AG09309 (cell line): ENCODE data around the gene EXO5.
"Not testable (repeated sequence)": the region's sequence is repeated elsewhere in the genome, so short reads cannot be mapped to it uniquely, and the experiment has no call there.

ENCODE experiments used
- DNase-seq: peaks from one replicate; pipeline ENCODE4 v3.0.0-alpha.2; 2010; ENCODE audit warnings: low read depth
- H3K4me3 ChIP-seq: 2 replicates; pipeline ENCODE4 v1.5.1; 2011; ENCODE audit warnings: mild to moderate bottlenecking, low read depth, low read length, moderate library complexity; ENCODE audit not compliant: control insufficient read depth
- TF ChIP-seq, protein P1 (sequence below): IDR thresholded peaks from 2 replicates; pipeline ENCODE4 v1.5.1; 2011; ENCODE audit warnings: mild to moderate bottlenecking, low read depth, low read length, inconsistent platforms; ENCODE audit not compliant: insufficient read depth, control insufficient read depth; ENCODE audit errors: missing control alignments

EXO5 gene

DNA sequence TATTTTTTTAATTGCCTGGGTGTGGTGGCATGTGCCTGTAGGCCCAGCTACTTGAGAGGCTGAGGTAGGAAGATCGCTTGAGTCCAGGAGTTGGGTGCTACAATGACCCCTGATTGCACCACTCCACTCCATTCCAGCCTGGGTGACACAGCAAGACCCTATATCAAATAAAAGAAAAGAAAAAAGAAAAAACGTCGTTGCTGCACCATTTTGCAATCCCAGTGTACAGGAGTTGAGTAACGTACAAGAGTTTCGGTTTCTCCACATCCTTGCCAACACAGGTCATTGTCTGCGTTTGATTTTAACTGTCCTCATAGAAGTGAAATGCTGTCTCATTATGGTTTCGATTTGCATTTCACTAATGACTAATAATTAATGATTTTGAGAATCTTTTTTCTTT is 30.8 kb downstream of the EXO5 start:
- DNase-seq: no peak
- H3K4me3 ChIP-seq: no peak overlapping the region
- TF ChIP-seq, protein P1, sequence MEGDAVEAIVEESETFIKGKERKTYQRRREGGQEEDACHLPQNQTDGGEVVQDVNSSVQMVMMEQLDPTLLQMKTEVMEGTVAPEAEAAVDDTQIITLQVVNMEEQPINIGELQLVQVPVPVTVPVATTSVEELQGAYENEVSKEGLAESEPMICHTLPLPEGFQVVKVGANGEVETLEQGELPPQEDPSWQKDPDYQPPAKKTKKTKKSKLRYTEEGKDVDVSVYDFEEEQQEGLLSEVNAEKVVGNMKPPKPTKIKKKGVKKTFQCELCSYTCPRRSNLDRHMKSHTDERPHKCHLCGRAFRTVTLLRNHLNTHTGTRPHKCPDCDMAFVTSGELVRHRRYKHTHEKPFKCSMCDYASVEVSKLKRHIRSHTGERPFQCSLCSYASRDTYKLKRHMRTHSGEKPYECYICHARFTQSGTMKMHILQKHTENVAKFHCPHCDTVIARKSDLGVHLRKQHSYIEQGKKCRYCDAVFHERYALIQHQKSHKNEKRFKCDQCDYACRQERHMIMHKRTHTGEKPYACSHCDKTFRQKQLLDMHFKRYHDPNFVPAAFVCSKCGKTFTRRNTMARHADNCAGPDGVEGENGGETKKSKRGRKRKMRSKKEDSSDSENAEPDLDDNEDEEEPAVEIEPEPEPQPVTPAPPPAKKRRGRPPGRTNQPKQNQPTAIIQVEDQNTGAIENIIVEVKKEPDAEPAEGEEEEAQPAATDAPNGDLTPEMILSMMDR: no peak

DNA sequence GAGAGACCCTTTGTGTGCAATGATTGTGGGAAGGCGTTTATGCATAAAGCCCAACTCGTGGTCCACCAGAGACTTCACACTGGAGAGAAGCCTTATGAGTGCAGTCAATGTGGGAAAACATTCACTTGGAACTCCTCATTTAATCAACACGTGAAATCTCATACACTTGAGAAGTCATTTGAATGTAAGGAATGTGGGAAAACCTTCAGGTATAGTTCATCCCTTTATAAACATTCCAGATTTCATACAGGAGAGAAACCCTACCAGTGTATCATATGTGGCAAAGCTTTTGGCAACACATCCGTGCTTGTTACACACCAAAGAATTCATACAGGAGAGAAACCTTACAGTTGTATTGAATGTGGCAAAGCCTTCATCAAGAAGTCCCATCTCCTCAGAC is 38.4 kb downstream of the EXO5 start:
- no peak for DNase-seq
- TF ChIP-seq, protein P1: no peak
- no peak overlapping the region for H3K4me3 ChIP-seq

DNA sequence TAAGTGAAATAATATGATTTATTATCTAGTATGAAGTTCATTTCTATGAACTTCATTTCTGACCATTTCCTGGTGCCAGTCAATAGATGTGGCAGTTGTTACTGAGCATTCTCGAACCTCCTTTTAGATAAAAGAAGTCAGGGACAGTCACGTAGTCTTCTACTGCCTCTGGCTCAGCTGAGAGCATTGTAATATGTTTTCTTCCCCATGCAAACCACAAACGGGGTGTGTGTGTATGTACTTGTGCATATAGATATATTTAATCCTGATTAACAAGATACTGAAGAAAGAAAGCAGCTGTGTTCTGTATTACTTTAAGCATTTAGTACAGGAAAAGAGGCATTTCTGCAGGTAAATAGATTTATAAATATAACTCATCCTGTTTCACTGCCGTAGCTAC is 44.5 kb downstream of the EXO5 start:
- H3K4me3 ChIP-seq: no peak overlapping the region
- TF ChIP-seq, protein P1: no peak
- no peak for DNase-seq

DNA sequence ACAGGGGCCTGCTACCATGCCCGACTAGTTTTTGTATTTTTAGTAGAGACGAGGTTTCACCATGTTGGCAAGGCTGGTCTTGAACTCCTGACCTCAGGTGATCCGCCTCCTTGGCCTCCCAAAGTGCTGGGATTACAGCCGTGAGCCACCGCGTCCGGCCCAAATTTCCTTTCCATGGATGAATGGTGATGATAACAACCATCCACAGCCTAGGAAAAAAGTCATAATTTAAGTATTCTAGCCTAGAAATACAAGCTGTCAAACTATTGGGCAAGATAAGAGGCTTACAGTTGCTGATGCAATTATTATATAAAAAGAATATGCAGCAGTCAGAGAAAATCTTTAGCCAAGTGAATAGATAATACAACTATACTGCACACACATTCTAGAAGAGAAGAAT is 46.2 kb downstream of the EXO5 start:
- not testable (repeated sequence) for DNase-seq, H3K4me3 ChIP-seq

DNA sequence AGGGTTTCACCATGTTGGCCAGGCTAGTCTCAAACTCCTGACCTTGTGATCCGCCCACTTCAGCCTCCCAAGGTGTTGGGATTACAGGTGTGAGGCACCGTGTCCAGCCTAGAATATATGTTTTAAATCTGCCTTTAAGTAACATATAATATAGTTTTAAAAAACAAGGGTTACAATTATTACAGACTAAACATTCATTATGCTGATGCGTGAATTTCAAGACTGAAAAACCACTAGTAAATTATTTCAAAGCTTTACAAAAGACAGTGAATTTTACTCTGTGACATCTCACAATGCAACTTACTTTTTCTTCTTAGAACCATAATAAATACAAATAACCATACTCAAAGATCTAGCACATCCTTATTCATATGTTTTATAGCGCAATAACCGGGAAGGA is 47.6 kb downstream of the EXO5 start:
- no peak overlapping the region for H3K4me3 ChIP-seq
- DNase-seq: no peak
- TF ChIP-seq, protein P1: no peak

DNA sequence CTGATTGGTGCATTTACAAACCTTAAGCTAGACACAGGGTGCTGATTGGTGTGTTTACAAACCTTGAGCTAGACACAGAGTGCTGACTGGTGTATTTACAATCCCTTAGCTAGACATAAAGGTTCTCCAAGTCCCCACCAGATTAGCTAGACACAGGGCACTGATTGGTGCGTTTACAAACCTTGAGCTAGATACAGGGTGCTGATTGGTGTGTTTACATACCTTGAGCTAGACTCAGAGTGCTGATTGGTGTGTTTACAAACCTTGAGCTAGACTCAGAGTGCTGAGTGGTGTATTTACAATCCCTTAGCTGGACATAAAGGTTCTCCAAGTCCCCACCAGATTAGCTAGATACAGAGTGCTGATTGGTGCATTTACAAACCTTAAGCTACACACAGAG is 49.7 kb downstream of the EXO5 start:
- not testable (repeated sequence) for DNase-seq, H3K4me3 ChIP-seq

DNA sequence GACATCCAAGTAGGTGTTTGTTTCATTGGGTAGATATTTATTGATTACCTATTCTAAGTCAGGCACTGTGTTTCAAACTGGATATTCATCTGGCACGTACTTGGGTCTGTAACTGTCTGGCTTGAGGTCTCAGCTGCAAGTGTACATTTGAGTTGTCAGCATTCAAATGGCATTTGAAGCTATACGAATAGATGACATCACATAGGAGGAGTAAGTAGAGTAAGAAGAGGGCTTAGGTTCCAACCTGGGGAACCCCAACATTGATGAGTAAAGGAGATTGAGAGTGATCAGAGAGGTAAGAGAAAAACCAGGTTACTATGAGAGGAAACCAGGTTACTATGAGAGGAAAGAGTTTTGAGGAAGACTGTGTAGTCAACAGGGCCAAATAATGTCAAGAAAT is 53.6 kb downstream of the EXO5 start:
- no peak overlapping the region for H3K4me3 ChIP-seq
- TF ChIP-seq, protein P1: no peak
- DNase-seq: no peak

DNA sequence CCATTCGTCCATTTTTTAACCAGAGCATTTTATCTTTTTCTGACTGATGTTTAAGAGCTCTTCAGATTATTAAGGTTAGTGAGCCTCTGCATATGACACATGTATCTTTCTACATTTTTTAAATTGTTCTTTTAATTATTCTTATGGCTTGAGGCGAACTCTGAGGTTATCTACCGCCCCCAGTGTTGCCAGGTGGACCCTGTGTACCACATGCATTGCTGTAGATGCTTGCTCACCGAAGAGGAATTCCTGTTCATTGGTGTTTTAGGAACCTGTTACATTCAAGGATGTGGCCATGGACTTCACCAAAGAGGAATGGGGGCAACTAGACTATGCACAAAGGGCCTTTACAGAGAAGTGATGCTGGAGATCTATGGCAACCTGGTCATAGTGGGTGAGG is 54.7 kb downstream of the EXO5 start:
- no peak for DNase-seq
- no peak overlapping the region for H3K4me3 ChIP-seq
- TF ChIP-seq, protein P1: no peak
